IMR-90 (cell line): ENCODE results near the gene NCF2. TPM values are rescaled to one million over a fixed set of nuclear protein-coding genes. Genes with fewer than 3 reads are reported as not detected.

Experiments used
- ATAC-seq: fragments of 200-7000 bp; cut with Tn5 transposase; 2 replicates; pipeline ENCODE4 v1.9.1; 2020; ENCODE audit warnings: low read depth, mild to moderate bottlenecking, moderate library complexity
- BruUV-seq: library from RNA; stranded (reverse); fragments of 400-500 nt; replicated peaks from 2 replicates; lab custom pipeline; 2021; lab: Mats Ljungman, UMichigan
- CTCF ChIA-PET: fragments of 300-600 bp; formaldehyde crosslinking; extraction: SDS; loops from one replicate; lab custom pipeline; 2021; ENCODE audit warnings: antibody characterized with exemption; lab: Yijun Ruan, JAX
- POLR2A ChIA-PET: fragments of 300-600 bp; sonication (Branson Sonifier 250); formaldehyde crosslinking; loops from one replicate; lab custom pipeline; 2022; ENCODE audit warnings: antibody characterized with exemption; ENCODE audit not compliant: unreplicated experiment; lab: Charles Lee
- DNase-seq: peaks from one replicate; pipeline ENCODE4 v3.0.0; 2013
- H2AFZ ChIP-seq: replicated peaks from 2 replicates; pipeline ENCODE3; 2013; ENCODE audit warnings: low read length, mild to moderate bottlenecking; ENCODE audit not compliant: poor library complexity
- H2AK5ac ChIP-seq: 2 replicates; pipeline ENCODE4 v1.6.1; 2013; ENCODE audit warnings: low read depth, low read length, inconsistent platforms
- H2AK9ac ChIP-seq: replicated peaks from 2 replicates; pipeline ENCODE3; 2013; ENCODE audit warnings: mild to moderate bottlenecking, low read depth, low read length, moderate library complexity; ENCODE audit not compliant: poor library complexity
- H2BK120ac ChIP-seq: 2 replicates; pipeline ENCODE4 v1.6.1; 2013; ENCODE audit warnings: low read depth, low read length, inconsistent platforms
- H2BK15ac ChIP-seq: 3 replicates; pipeline ENCODE4 v1.6.1; 2013; ENCODE audit warnings: low read depth, low read length, inconsistent platforms
- H2BK20ac ChIP-seq: 2 replicates; pipeline ENCODE4 v1.6.1; 2013; ENCODE audit warnings: low read depth, mild to moderate bottlenecking, inconsistent platforms, low read length, moderate library complexity
- H2BK5ac ChIP-seq: 2 replicates; pipeline ENCODE4 v1.6.1; 2013; ENCODE audit warnings: mild to moderate bottlenecking, low read depth, low read length, inconsistent platforms; ENCODE audit not compliant: poor library complexity, severe bottlenecking
- H3K14ac ChIP-seq: replicated peaks from 2 replicates; pipeline ENCODE4 v1.6.1; 2013; ENCODE audit warnings: low read depth, low read length, inconsistent platforms
- H3K18ac ChIP-seq: 2 replicates; pipeline ENCODE4 v1.6.1; 2013; ENCODE audit warnings: low read depth, low read length, control low read depth
- H3K23ac ChIP-seq: 2 replicates; pipeline ENCODE4 v1.6.1; 2013; ENCODE audit warnings: low read depth, low read length, inconsistent platforms
- H3K27ac ChIP-seq: 2 replicates; pipeline ENCODE4 v1.5.1; 2013; ENCODE audit warnings: mild to moderate bottlenecking, control low read depth, low read length; ENCODE audit not compliant: insufficient read depth
- H3K27me3 ChIP-seq: 2 replicates; pipeline ENCODE4 v1.6.1; 2013; ENCODE audit warnings: low read length; ENCODE audit not compliant: control insufficient read depth, insufficient read depth
- H3K36me3 ChIP-seq: 2 replicates; pipeline ENCODE4 v1.6.1; 2013; ENCODE audit warnings: low read length, mixed read lengths; ENCODE audit not compliant: control insufficient read depth, insufficient read depth
- H3K4ac ChIP-seq: 2 replicates; pipeline ENCODE4 v1.6.1; 2013; ENCODE audit warnings: low read depth, low read length, inconsistent platforms
- H3K4me1 ChIP-seq: 2 replicates; pipeline ENCODE4 v1.6.1; 2013; ENCODE audit warnings: low read length, mixed read lengths; ENCODE audit not compliant: control insufficient read depth, insufficient read depth
- H3K4me2 ChIP-seq: 2 replicates; pipeline ENCODE4 v1.6.1; 2013; ENCODE audit warnings: low read depth, mild to moderate bottlenecking, control low read depth, low read length, moderate library complexity
- H3K4me3 ChIP-seq: 2 replicates; pipeline ENCODE4 v1.5.1; 2013; ENCODE audit warnings: low read depth, mild to moderate bottlenecking, control low read depth, low read length, moderate library complexity; ENCODE audit not compliant: insufficient read depth
- H3K56ac ChIP-seq: 2 replicates; pipeline ENCODE4 v1.6.1; 2013; ENCODE audit warnings: low read length, inconsistent platforms; ENCODE audit not compliant: insufficient read depth; ENCODE audit errors: extremely low read depth
- H3K79me1 ChIP-seq, 2 experiments: 2 replicates each; pipeline ENCODE4 v1.6.1; 2013; ENCODE audit warnings: low read length in 2 of 2, inconsistent platforms in 1 of 2, low read depth in 1 of 2
- H3K9ac ChIP-seq: 2 replicates; pipeline ENCODE4 v1.6.1; 2013; ENCODE audit warnings: low read depth, low read length, control low read depth
- H3K9me1 ChIP-seq: 2 replicates; pipeline ENCODE4 v1.6.1; 2013; ENCODE audit warnings: low read length, inconsistent platforms; ENCODE audit not compliant: insufficient read depth
- H3K9me3 ChIP-seq: 2 replicates; pipeline ENCODE4 v1.6.1; 2013; ENCODE audit warnings: low read length; ENCODE audit not compliant: control insufficient read depth, insufficient read depth
- H4K20me1 ChIP-seq: 2 replicates; pipeline ENCODE4 v1.6.1; 2013; ENCODE audit warnings: low read length, inconsistent platforms; ENCODE audit not compliant: insufficient read depth
- H4K5ac ChIP-seq: 2 replicates; pipeline ENCODE4 v1.6.1; 2013; ENCODE audit warnings: mild to moderate bottlenecking, low read depth, low read length, control low read depth
- H4K8ac ChIP-seq, 2 experiments: 2 replicates each; pipeline ENCODE4 v1.6.1; 2013; ENCODE audit warnings: low read depth in 2 of 2, low read length in 2 of 2, control low read depth in 1 of 2, inconsistent platforms in 1 of 2
- H4K91ac ChIP-seq: 2 replicates; pipeline ENCODE4 v1.6.1; 2013; ENCODE audit warnings: low read depth, low read length, inconsistent platforms; ENCODE audit not compliant: insufficient read depth
- BHLHE40 ChIP-seq: fragments of 150-350 bp; IDR thresholded peaks from 2 replicates; pipeline ENCODE4 v1.6.1; 2016; ENCODE audit warnings: mild to moderate bottlenecking, low read depth, low read length
- CEBPB ChIP-seq: IDR thresholded peaks from 2 replicates; pipeline ENCODE4 v1.6.1; 2012; ENCODE audit warnings: low read depth, low read length, improper control_type of control experiment
- CTCF ChIP-seq: conservative IDR thresholded peaks from 2 replicates; pipeline ENCODE4 v1.5.1; 2012; ENCODE audit warnings: mild to moderate bottlenecking, low read depth, low read length, improper control_type of control experiment
- FOS ChIP-seq: fragments of 150-350 bp; IDR thresholded peaks from 2 replicates; pipeline ENCODE4 v1.6.1; 2016; ENCODE audit warnings: low read depth, low read length
- MAFK ChIP-seq: IDR thresholded peaks from 2 replicates; pipeline ENCODE4 v1.6.1; 2012; ENCODE audit warnings: low read depth, low read length, improper control_type of control experiment
- MAZ ChIP-seq: IDR thresholded peaks from 2 replicates; pipeline ENCODE4 v1.6.1; 2012; ENCODE audit warnings: low read depth, mild to moderate bottlenecking, low read length, improper control_type of control experiment, moderate library complexity, borderline replicate concordance
- MXI1 ChIP-seq: IDR thresholded peaks from 2 replicates; pipeline ENCODE4 v1.6.1; 2012; ENCODE audit warnings: low read depth, mild to moderate bottlenecking, low read length, moderate library complexity, borderline replicate concordance
- RAD21 ChIP-seq: IDR thresholded peaks from 2 replicates; pipeline ENCODE4 v1.6.1; 2012; ENCODE audit warnings: low read length, improper control_type of control experiment
- RCOR1 ChIP-seq: IDR thresholded peaks from 2 replicates; pipeline ENCODE4 v1.6.1; 2012; ENCODE audit warnings: mild to moderate bottlenecking, low read length, improper control_type of control experiment; ENCODE audit not compliant: insufficient replicate concordance
- RFX5 ChIP-seq: IDR thresholded peaks from 2 replicates; pipeline ENCODE4 v1.8.0; 2012; ENCODE audit warnings: low read depth, mild to moderate bottlenecking, low read length, moderate library complexity
- SMC3 ChIP-seq: fragments of 150-350 bp; IDR thresholded peaks from 2 replicates; pipeline ENCODE4 v1.6.1; 2016; ENCODE audit warnings: low read depth, mild to moderate bottlenecking, antibody characterized with exemption, low read length, moderate library complexity
- WGBS, 2 experiments: methylation state at CpG; one replicate each; pipeline versions ENCODE4 v1.1.5 to v1.1.7; 2013; ENCODE audit warnings: missing lambda C conversion rate in 2 of 2; ENCODE audit not compliant: insufficient read length in 1 of 2; ENCODE audit errors: extremely low coverage in 2 of 2; 5-methylcytosine and 5-hydroxymethylcytosine counted together
- dilution Hi-C: fragments of 300-500 bp; cut with HindIII; formaldehyde crosslinking; loops from one replicate; pipeline ENCODE4 v1.14.3; 2018; ENCODE audit warnings: low sequenced_read_pairs; ENCODE audit not compliant: unreplicated experiment
- in situ Hi-C: fragments of 300-500 bp; cut with MboI; formaldehyde crosslinking; loops from 3 replicates; pipeline ENCODE4 v1.14.3; 2019; ENCODE audit warnings: low sequenced_read_pairs, inconsistent platforms, mixed read lengths
- intact Hi-C: fragments of 100-400 bp; cut with micrococcal nuclease; formaldehyde crosslinking; loops from 2 replicates; pipeline ENCODE4 v1.10.0; 2022
- polyA plus RNA-seq, 3 experiments: library from polyadenylated mRNA; depleted of rRNA; stranded (reverse); fragments of >200 nt; gene quantifications; 2 replicates each; pipeline ENCODE4 v1.2.3, GENCODE V29; 2012; ENCODE audit warnings: low replicate concordance in 1 of 3
- total RNA-seq: library from RNA; depleted of rRNA; stranded (reverse); fragments of >200 nt; gene quantifications from 2 replicates; pipeline ENCODE4 v1.2.3, GENCODE V29; 2012
- TF ChIP-seq, protein P1 (sequence below): fragments of 150-350 bp; IDR thresholded peaks from 2 replicates; pipeline ENCODE4 v1.6.1; 2016; ENCODE audit warnings: low read depth, mild to moderate bottlenecking, low read length, moderate library complexity, borderline replicate concordance

NCF2 gene
- total and polyA plus RNA-seq, 2 of the 4 experiments (the other 2 are of a cell fraction), result 3.2 to 4.2 TPM

DNA sequence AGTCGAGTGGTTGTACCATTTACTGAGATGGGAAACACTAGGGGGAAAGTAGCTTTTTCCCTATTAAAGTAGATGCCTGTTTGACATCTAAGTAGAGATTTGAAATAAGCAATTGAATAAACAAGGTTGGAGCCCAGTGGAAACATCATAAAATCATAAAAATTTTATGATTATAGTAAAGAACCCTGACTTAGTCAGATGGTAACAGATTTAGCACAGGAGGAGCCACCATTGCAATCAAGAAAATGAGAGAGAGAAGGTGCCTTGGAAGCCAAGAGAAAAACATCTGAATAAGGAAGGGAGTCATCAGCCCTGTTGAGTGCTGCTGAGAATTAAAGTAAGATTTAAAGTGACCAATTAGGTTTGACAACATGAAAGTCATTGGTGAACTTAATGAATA, 68.2 kb downstream of the NCF2 start:
- no peak overlapping the region for H2BK120ac ChIP-seq
- H2BK5ac ChIP-seq, result no peak overlapping the region
- TF ChIP-seq, protein P1, sequence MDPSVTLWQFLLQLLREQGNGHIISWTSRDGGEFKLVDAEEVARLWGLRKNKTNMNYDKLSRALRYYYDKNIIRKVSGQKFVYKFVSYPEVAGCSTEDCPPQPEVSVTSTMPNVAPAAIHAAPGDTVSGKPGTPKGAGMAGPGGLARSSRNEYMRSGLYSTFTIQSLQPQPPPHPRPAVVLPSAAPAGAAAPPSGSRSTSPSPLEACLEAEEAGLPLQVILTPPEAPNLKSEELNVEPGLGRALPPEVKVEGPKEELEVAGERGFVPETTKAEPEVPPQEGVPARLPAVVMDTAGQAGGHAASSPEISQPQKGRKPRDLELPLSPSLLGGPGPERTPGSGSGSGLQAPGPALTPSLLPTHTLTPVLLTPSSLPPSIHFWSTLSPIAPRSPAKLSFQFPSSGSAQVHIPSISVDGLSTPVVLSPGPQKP, result no peak
- no peak for TF ChIP-seq MAZ
- TF ChIP-seq FOS, result no peak
- TF ChIP-seq MAFK, result no peak
- TF ChIP-seq CEBPB, result no peak
- no peak for TF ChIP-seq CTCF
- TF ChIP-seq RCOR1, result no peak
- TF ChIP-seq RFX5, result no peak
- no peak for TF ChIP-seq RAD21
- no peak for TF ChIP-seq BHLHE40
- no peak for TF ChIP-seq MXI1
- TF ChIP-seq SMC3, result no peak
- DNase-seq (no peak), ATAC-seq (no peak)
- H3K4ac ChIP-seq, result no peak overlapping the region
- no peak overlapping the region for H3K4me2 ChIP-seq
- peaks cover 14 to 17% of the 10 kb centered on the region in 2 experiments for H3K79me1 ChIP-seq
- no peak overlapping the region for H3K4me3 ChIP-seq
- no peak overlapping the region for H2AK5ac ChIP-seq
- H3K9ac ChIP-seq, result no peak overlapping the region
- dilution Hi-C loops, result no loop called here
- in situ Hi-C loops, result no loop called here
- no peak overlapping the region for H2BK20ac ChIP-seq
- no peak overlapping the region for H2AK9ac ChIP-seq
- no peak overlapping the region for H3K56ac ChIP-seq
- no peaks in the 10 kb centered on the region for H3K4me1 ChIP-seq
- H4K20me1 ChIP-seq, result no peaks in the 10 kb centered on the region; the same call in 1 of the 2 replicates
- no peak overlapping the region for H2BK15ac ChIP-seq
- H3K23ac ChIP-seq, result no peak overlapping the region
- no peaks in the 10 kb centered on the region for H3K27me3 ChIP-seq
- peaks cover 11% of the 10 kb centered on the region for H3K36me3 ChIP-seq
- H4K8ac ChIP-seq, result no peak overlapping the region
- WGBS, 2 experiments, result no CpG with 5 or more reads among the region's 1 CpG
- no peak overlapping the region for H3K14ac ChIP-seq
- intact Hi-C loops, result no loop called here
- H3K9me3 ChIP-seq, result no peaks in the 10 kb centered on the region
- POLR2A ChIA-PET, result no interaction called here
- no peak overlapping the region for H3K27ac ChIP-seq
- CTCF ChIA-PET, result no interaction called here
- H4K5ac ChIP-seq, result no peak overlapping the region
- peaks cover 5% of the 10 kb centered on the region for H3K9me1 ChIP-seq
- no peak overlapping the region for H3K18ac ChIP-seq
- H4K91ac ChIP-seq, result no peak overlapping the region
- no peak overlapping the region for H2AFZ ChIP-seq
- BruUV-seq, result no TSS peak
